ENCODE data around the gene ELOF1. TPM values are rescaled to one million over a fixed set of nuclear protein-coding genes. Genes with fewer than 3 reads are reported as not detected.

Gene ELOF1
- total RNA-seq, 1 donor from 2014 or later: 28.0 TPM

- H3K4me3 ChIP-seq: peak within 1 kb of the TSS; percentile 78 to 100
- H3K9me3 ChIP-seq: no peaks in the 10 kb centered on the region
- peak; percentile 97 for DNase-seq (ENCODE audit: extremely low spot score in 2 of 2)
- H3K27me3 ChIP-seq: no peaks in the 10 kb centered on the region
- TF ChIP-seq POLR2AphosphoS5 (IDR thresholded peaks at IDR 0.05; ENCODE audit: insufficient read depth in 1 of 2, low read depth in 1 of 2) (peak; percentile 92 to 100), CTCF (IDR thresholded peaks at IDR 0.05) (peak in 2 of 3 experiments; percentile 5 to 19), POLR2A (IDR thresholded peaks at IDR 0.05) (peak; percentile 67 to 92)
- intact Hi-C loops (cut with DNase I): no loop called here
- H3K36me3 ChIP-seq: no peaks in the 10 kb centered on the region
- H3K4me1 ChIP-seq: peaks cover 42% of the 10 kb centered on the region
- peak within 1 kb of the TSS; percentile 96 for H3K27ac ChIP-seq
These were observed 38.4 kb upstream of the ELOF1 start, which contains the start of gene ZNF627 for GRCh38 chr19:11597202-11598102. ZNF627 (plus strand) TSS chr19:11597483; CDS start chr19:11597628, 145 bp downstream.

GRCh38 chr19:11596156-11596555 is 37.1 kb upstream of the ELOF1 start:
- H3K27ac ChIP-seq: peak overlapping the region; percentile 96
- intact Hi-C loops (cut with DNase I): no loop called here

GRCh38 chr19:11594084-11594483 is 35.1 kb upstream of the ELOF1 start:
- intact Hi-C loops (cut with DNase I): no loop called here
- Histone ChIP-seq H3K4me3 (no peak overlapping the region), H3K27ac (no peak overlapping the region), H3K36me3 (no peaks in the 10 kb centered on the region), H3K4me1 (peaks cover 18% of the 10 kb centered on the region), H3K9me3 (no peaks in the 10 kb centered on the region), H3K27me3 (no peaks in the 10 kb centered on the region)
- no peak for DNase-seq (ENCODE audit: extremely low spot score in 2 of 2)
- TF ChIP-seq CTCF (IDR thresholded peaks at IDR 0.05): no peak
- no peak for TF ChIP-seq POLR2AphosphoS5 (IDR thresholded peaks at IDR 0.05; ENCODE audit: insufficient read depth in 1 of 2, low read depth in 1 of 2)
- TF ChIP-seq POLR2A (IDR thresholded peaks at IDR 0.05): no peak

More at GRCh38 chr19:11596156-11596555, 37.1 kb upstream of the ELOF1 start:
- Histone ChIP-seq H3K27me3 (no peaks in the 10 kb centered on the region), H3K9me3 (no peaks in the 10 kb centered on the region), H3K36me3 (no peaks in the 10 kb centered on the region), H3K4me3 (no peak overlapping the region), H3K4me1 (peaks cover 36% of the 10 kb centered on the region)
- DNase-seq (ENCODE audit: extremely low spot score in 2 of 2): no peak
- TF ChIP-seq POLR2AphosphoS5 (IDR thresholded peaks at IDR 0.05; ENCODE audit: insufficient read depth in 1 of 2, low read depth in 1 of 2) (no peak), POLR2A (IDR thresholded peaks at IDR 0.05) (no peak), CTCF (IDR thresholded peaks at IDR 0.05) (no peak)

- Histone ChIP-seq H3K4me3 (no peak overlapping the region), H3K27me3 (no peaks in the 10 kb centered on the region), H3K36me3 (no peaks in the 10 kb centered on the region), H3K27ac (peak overlapping the region; percentile 56), H3K9me3 (no peaks in the 10 kb centered on the region), H3K4me1 (no peaks in the 10 kb centered on the region)
- DNase-seq (ENCODE audit: extremely low spot score in 2 of 2): no peak
- no peak for TF ChIP-seq POLR2AphosphoS5 (IDR thresholded peaks at IDR 0.05; ENCODE audit: insufficient read depth in 1 of 2, low read depth in 1 of 2)
- peak in 1 of 3 experiments; percentile 13 for TF ChIP-seq CTCF (IDR thresholded peaks at IDR 0.05)
- intact Hi-C loops (cut with DNase I): no loop called here
These were observed 29.1 kb upstream of the ELOF1 start for GRCh38 chr19:11587975-11588631.
